OCI-LY7 (cell line): ENCODE results near the gene GFI1B.

Experiments used
- CTCF ChIP-seq: fragments of 200-600 bp; sonication (generic); conservative IDR thresholded peaks from 2 replicates; pipeline ENCODE4 v1.5.1; 2014; ENCODE audit warnings: mild to moderate bottlenecking, antibody characterized with exemption, low read length, moderate library complexity, mixed read lengths
- EZH2phosphoT487 ChIP-seq: fragments of 200-600 bp; sonication (generic); IDR thresholded peaks from 2 replicates; pipeline ENCODE4 v1.6.1; 2018; ENCODE audit warnings: low read depth, borderline replicate concordance, mild to moderate bottlenecking, mixed run types, antibody characterized with exemption, low read length, moderate library complexity, mixed read lengths

GRCh38 chr9:132955768-132956167 lies 22.7 kb upstream of the GFI1B start:
- TF ChIP-seq CTCF (no peak), EZH2phosphoT487 (no peak)
